ENCODE data around the gene TSPAN9. TPM values are rescaled to one million over a fixed set of nuclear protein-coding genes. Genes with fewer than 3 reads are reported as not detected.

TSPAN9 gene
- polyA plus RNA-seq, 1 donor, result 24.9 TPM

Other genes starting within 250 kb of the TSPAN9 start
- gene NRIP2, start 242.3 kb upstream of the TSPAN9 start, polyA plus RNA-seq, result 4.2 TPM
- gene TEX52, start 220.3 kb upstream of the TSPAN9 start, polyA plus RNA-seq, result 2.8 TPM
- gene FOXM1, start 200.2 kb upstream of the TSPAN9 start, polyA plus RNA-seq, result 18.2 TPM
- gene RHNO1, start 200.2 kb upstream of the TSPAN9 start, polyA plus RNA-seq, result 24.0 TPM
- gene TULP3, start 186.5 kb upstream of the TSPAN9 start, polyA plus RNA-seq, result 12.3 TPM
- gene TEAD4, start 118.0 kb upstream of the TSPAN9 start, polyA plus RNA-seq, result 5.5 TPM

Data from large intestine (tissue), 1 donor.